Activated CD8-positive, alpha-beta T cell treated with anti-CD3 and anti-CD28 coated beads for 36 hours (primary cell): ENCODE measurements around the gene ZNF521. TPM values are rescaled to one million over a fixed set of nuclear protein-coding genes. Genes with fewer than 3 reads are reported as not detected.

Experiments
- ATAC-seq: fragments of 200-7000 bp; cut with Tn5 transposase; one replicate; pipeline ENCODE4 v1.10.0; 2021; ENCODE audit warnings: mild to moderate bottlenecking, moderate library complexity
- CTCF ChIA-PET: fragments of 350-600 bp; sonication (Branson Sonifier 250); formaldehyde crosslinking; loops from one replicate; lab custom pipeline; 2021; ENCODE audit warnings: antibody characterized with exemption; lab: Charles Lee
- POLR2A ChIA-PET: fragments of 350-600 bp; sonication (Branson Sonifier 250); formaldehyde crosslinking; loops from one replicate; lab custom pipeline; 2021; ENCODE audit warnings: antibody characterized with exemption; lab: Charles Lee
- DNase-seq: peaks from one replicate; pipeline ENCODE4 v3.0.0-alpha.2; 2020
- H3K27ac Mint-ChIP-seq: one replicate; pipeline ENCODE4 v1.8.0; 2021; ENCODE audit warnings: mild to moderate bottlenecking, mixed read lengths
- H3K27me3 Mint-ChIP-seq: one replicate; pipeline ENCODE4 v1.8.0; 2021; ENCODE audit warnings: mixed read lengths
- H3K36me3 Mint-ChIP-seq: one replicate; pipeline ENCODE4 v1.8.0; 2021; ENCODE audit warnings: low read depth, mixed read lengths
- H3K4me1 Mint-ChIP-seq: one replicate; pipeline ENCODE4 v1.8.0; 2021; ENCODE audit warnings: low read depth, mixed read lengths
- H3K4me3 Mint-ChIP-seq: one replicate; pipeline ENCODE4 v1.8.0; 2021; ENCODE audit warnings: mild to moderate bottlenecking, moderate library complexity, mixed read lengths
- H3K9me3 Mint-ChIP-seq: one replicate; pipeline ENCODE4 v1.8.0; 2021; ENCODE audit warnings: mixed read lengths
- intact Hi-C: fragments of 100-400 bp; cut with micrococcal nuclease; formaldehyde crosslinking; loops from one replicate; pipeline ENCODE4 v1.10.0; 2022
- total RNA-seq, 2 experiments: library from RNA; stranded (reverse); gene quantifications; one replicate each; pipeline ENCODE4 v1.2.3, GENCODE V29; 2021
- TF ChIP-seq, protein P1 (sequence below): fragments of 200-600 bp; IDR thresholded peaks from one replicate; pipeline ENCODE4 v1.8.0; 2022; ENCODE audit warnings: antibody characterized with exemption, mild to moderate bottlenecking

The ZNF521 gene
- total RNA-seq, 2 experiments from 2014 or later = not detected

DNA sequence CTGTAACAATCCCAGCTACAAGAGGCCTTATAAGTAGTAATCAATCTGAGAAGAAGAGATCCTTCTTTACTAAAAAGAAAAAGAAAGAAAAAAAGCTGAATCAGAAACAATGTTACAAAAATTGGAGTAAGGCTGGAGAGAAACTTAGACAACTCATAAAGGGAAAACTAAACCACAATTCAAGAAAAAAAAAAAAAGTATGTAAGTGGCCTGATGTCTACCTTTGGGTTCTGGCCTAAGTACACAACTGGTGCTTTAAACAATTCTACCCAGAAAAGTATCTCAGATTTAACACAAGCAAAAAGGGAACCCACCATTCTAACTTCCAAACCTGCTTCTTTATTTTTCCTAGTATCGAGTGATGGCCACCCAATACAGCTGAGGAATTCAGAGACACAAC is 45.3 kb downstream of the ZNF521 start:
- intact Hi-C loops = no loop called here
- Mint-ChIP-seq H3K4me3 (no peak overlapping the region), H3K27me3 (peaks cover 2% of the 10 kb centered on the region), H3K9me3 (no peaks in the 10 kb centered on the region), H3K4me1 (no peaks in the 10 kb centered on the region), H3K27ac (no peak overlapping the region), H3K36me3 (no peaks in the 10 kb centered on the region)
- TF ChIP-seq, protein P1, sequence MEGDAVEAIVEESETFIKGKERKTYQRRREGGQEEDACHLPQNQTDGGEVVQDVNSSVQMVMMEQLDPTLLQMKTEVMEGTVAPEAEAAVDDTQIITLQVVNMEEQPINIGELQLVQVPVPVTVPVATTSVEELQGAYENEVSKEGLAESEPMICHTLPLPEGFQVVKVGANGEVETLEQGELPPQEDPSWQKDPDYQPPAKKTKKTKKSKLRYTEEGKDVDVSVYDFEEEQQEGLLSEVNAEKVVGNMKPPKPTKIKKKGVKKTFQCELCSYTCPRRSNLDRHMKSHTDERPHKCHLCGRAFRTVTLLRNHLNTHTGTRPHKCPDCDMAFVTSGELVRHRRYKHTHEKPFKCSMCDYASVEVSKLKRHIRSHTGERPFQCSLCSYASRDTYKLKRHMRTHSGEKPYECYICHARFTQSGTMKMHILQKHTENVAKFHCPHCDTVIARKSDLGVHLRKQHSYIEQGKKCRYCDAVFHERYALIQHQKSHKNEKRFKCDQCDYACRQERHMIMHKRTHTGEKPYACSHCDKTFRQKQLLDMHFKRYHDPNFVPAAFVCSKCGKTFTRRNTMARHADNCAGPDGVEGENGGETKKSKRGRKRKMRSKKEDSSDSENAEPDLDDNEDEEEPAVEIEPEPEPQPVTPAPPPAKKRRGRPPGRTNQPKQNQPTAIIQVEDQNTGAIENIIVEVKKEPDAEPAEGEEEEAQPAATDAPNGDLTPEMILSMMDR = no peak
- ChIA-PET POLR2A (no interaction called here), CTCF (no interaction called here)
- no peak for DNase-seq
- no peak for ATAC-seq

DNA sequence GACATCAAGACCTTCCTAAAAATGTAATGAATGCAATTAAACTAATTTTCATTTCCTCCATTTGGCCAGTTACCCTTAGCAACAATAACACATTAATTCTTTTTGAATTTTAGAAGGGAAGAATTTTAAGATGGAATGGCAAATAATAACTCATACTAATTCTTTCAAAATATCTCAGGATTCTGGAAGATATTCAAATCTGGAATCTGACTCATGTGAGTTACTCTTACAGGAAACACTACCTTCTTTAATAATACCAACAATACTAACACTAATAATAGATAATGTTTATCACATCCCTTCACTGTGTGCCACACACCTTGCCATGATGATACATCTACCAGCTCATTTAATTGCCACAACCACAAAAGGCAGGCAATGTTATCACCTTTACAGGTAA is 46.4 kb downstream of the ZNF521 start:
- no peaks in the 10 kb centered on the region for H3K9me3 Mint-ChIP-seq
- POLR2A ChIA-PET = no interaction called here

GRCh38 chr18:25300492-25300891 is 51.5 kb downstream of the ZNF521 start:
- DNase-seq (no peak), ATAC-seq (no peak)
- CTCF ChIA-PET = no interaction called here
- Mint-ChIP-seq H3K36me3 (no peaks in the 10 kb centered on the region), H3K27me3 (no peaks in the 10 kb centered on the region), H3K4me1 (no peaks in the 10 kb centered on the region), H3K27ac (no peak overlapping the region), H3K4me3 (no peak overlapping the region), H3K9me3 (no peaks in the 10 kb centered on the region)
- TF ChIP-seq, protein P1 = no peak
- intact Hi-C loops = no loop called here
- POLR2A ChIA-PET = interaction anchor here (1.0 kb wide), 1 partner anchor 26 kb away, joined by 3 read pairs; no protein-coding TSS in a partner anchor

More for the DNA sequence above, 46.4 kb downstream of the ZNF521 start:
- DNase-seq (no peak), ATAC-seq (no peak)
- Mint-ChIP-seq H3K36me3 (no peaks in the 10 kb centered on the region), H3K27ac (no peak overlapping the region), H3K4me1 (no peaks in the 10 kb centered on the region), H3K4me3 (no peak overlapping the region), H3K27me3 (peaks cover 2% of the 10 kb centered on the region)
- intact Hi-C loops = no loop called here
- TF ChIP-seq, protein P1 = no peak
- CTCF ChIA-PET = no interaction called here

DNA sequence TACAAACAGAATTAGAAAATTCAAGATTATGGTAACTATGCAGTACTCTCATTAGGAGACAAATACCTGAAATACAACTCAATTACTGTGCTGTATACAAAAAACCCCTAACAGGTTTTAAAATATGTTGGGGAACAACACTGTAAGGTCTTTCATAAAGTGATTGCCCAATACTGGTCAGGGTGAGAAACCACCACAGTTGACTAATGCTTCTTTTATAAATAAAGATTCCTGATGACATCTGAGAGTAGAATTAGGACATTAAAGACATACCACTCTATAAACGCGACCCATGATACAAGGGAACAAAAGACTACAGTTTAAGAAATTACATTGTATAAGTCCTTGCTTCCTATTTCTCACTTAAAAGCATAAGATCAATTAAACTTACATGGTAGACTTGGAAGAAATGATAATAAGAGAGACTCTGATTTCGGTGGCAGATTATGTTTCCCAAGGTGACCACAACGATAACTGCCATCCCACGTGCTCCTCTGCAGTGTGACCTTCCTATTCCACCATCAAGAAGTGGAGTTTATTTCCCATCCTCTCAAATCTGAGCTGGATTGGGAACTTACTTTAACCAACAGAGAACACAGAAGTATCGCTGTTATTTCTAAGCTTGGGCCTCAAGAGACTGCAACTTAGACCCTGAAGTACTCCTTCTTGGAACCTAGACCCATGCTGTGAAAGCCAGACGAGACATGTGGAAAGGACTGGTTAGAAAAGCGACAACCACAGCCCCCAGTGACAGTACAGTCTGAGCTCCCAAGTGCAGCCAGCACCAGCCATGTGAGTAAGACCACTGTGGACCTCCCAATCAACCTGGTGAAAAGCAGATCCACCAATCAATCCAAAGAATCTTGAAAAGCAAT is 52.3 kb downstream of the ZNF521 start:
- ATAC-seq = no peak
- POLR2A ChIA-PET = no interaction called here
- no peaks in the 10 kb centered on the region for H3K4me1 Mint-ChIP-seq

DNA sequence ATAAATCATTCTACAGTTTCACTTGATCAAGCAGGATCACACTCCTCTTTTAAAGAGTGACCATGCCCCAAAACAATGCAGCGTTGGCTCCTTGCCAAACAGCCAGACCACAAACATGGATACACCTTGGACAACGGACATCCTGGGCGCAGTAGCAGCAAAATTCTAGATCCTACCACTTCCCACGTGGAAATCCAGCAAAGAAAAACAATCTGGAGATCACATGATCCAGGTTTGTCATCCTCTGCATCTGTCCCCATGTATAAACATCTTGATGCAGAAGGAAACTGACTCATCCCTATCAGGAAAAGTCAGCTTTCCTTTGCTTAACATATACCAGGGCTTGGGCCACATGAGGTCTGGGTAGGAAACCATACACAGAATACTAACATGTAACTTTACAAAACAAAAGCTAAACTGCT is 53.1 kb downstream of the ZNF521 start:
- intact Hi-C loops = no loop called here
- TF ChIP-seq, protein P1 = no peak
- no peaks in the 10 kb centered on the region for H3K4me1 Mint-ChIP-seq
- no peaks in the 10 kb centered on the region for H3K36me3 Mint-ChIP-seq
- no peaks in the 10 kb centered on the region for H3K9me3 Mint-ChIP-seq
- H3K27me3 Mint-ChIP-seq = no peaks in the 10 kb centered on the region
- H3K4me3 Mint-ChIP-seq = no peak overlapping the region
- DNase-seq (no peak), ATAC-seq (no peak)
- no peak overlapping the region for H3K27ac Mint-ChIP-seq
- ChIA-PET POLR2A (no interaction called here), CTCF (no interaction called here)

More for the DNA sequence above, 52.3 kb downstream of the ZNF521 start:
- no peak for DNase-seq
- Mint-ChIP-seq H3K27ac (no peak overlapping the region), H3K36me3 (no peaks in the 10 kb centered on the region), H3K27me3 (no peaks in the 10 kb centered on the region), H3K4me3 (no peak overlapping the region), H3K9me3 (no peaks in the 10 kb centered on the region)
- CTCF ChIA-PET = no interaction called here
- intact Hi-C loops = no loop called here
- TF ChIP-seq, protein P1 = no peak
